HG03565 (cell line): ENCODE data around the gene FANCC.

Experiments
- ATAC-seq: cut with Tn5 transposase; IDR thresholded peaks from one replicate; pipeline ENCODE4 v1.9.1; 2021; ENCODE audit warnings: mild to moderate bottlenecking, moderate library complexity; ENCODE audit not compliant: unreplicated experiment

Gene FANCC

DNA sequence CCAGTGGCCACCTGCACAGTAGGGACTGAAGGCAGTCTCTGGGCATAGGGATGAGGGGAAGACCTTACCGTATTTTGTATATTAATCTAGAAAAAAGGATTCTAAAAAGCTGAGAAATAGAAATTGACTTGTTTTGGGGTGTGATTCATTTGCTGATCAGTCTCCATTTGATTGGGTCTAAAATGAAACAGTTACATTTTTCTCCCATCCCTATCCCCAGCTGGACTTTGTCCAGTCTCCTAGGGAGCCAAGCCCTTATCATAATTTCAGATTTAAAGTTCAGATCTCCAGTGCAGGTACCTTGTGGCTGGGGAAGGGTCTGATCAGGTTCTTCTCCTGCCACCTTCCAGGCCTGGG, 240.8 kb downstream of the FANCC start:
- ATAC-seq, result no peak

GRCh38 chr9:95075700-95076099, 241.8 kb downstream of the FANCC start:
- ATAC-seq, result no peak

DNA sequence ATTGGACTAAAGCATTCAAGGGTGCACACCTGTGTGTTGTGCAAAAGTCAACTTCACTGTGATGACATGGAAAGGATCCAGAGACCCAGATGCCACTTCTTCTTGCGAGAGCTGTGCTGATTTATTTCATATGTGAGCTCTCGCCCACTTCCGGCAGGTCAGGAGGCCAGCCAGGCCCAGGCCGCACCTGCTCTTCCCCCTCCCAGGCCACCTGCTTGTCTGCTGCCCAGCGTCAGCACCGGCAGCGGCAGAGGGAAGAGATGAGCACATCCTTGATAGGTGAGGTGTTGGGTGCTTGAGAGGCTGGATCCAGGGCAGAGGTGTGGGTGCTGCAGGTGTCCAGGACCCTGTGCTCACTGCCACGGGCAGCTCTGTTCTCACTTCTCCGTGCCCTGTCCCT, 242.9 kb downstream of the FANCC start:
- ATAC-seq, result no peak

GRCh38 chr9:95073918-95074317, 243.6 kb downstream of the FANCC start:
- no peak for ATAC-seq

DNA sequence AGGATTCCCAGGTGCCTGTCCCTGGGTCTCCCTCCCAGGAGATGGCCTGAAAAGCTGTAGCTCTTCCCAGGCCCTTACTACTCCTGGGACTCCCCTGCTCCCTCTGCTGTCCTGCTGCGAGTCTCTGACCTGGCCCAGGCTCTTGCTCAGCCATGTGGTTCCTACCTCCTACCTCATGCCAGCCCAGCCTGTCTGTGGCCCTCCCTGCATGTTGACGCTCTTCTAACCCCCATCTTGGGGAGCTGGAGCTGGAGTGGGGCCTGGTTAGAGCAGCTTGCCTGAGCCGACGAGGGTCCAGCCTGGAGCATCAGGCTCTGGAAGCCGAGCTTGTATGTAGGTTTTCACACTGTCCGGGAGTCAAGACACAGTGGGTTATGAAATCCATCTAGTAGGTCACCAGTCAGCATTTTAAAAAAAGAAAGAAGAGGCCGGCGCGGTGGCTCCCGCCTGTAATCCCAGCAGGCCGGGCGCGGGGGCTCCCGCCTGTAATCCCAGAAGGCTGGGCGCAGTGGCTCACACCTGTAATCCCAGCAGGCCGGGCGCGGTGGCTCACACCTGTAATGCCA, 244.4 kb downstream of the FANCC start:
- ATAC-seq, result no peak

DNA sequence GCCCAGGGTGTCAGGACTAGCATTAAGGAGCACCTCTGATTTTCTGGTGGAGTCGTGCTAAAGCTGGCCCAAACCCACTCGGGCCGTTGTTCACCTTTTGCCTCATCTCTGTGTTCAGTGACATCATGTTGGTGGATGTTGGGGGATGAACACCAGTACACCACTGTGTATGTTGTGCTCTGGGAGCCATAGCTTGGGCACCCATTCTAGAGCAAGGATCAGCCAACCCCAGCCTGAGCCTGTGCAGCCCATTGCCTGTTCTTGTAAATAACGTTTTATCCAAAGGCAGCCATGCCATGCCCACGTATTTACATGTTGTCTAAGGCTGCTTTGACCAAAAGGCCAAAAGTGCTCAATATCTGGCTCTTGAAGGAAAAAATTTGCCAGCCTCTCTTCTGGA, 245.6 kb downstream of the FANCC start:
- ATAC-seq, result no peak

DNA sequence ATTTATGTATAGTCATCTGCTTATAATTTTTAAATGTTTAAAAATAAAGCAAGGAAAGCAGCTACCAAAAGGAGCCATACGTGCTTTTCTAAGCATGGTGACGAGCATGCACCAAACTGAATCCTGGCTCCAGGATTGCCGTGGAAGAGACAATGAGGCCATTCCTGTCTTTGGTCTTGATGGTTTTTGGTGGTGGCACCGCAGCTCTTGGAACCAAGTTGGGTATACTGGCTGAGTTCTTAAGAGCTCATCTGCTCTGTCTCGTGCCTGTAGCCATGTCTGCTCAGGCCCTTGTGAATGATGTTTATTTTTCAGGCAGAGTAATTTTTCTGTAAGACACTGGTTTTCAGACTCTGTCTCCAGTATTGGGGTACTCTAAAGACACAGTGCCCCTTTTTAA, 246.1 kb downstream of the FANCC start:
- no peak for ATAC-seq

DNA sequence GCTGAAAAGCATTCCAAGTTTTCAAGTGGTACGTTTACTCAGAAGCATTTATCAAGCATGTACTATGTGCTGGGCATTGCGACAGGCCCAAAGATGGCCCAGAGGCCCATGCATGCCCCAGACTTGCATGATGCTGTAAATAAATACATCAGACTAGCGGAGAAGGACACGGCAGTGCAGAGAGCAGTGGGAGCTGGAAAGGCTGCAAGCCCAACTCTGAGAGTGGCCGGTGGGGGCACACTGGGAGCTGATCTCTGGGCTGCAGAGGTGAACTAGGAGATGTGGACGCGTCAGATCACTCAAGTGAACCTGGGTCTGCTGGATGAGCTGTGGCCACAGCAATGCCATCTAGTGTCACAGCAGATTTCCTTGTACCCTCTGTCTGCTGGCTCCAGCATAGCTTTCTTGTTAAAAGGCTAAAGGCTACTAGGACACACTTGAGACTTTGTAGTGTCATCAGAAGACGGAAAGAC, 246.9 kb downstream of the FANCC start:
- no peak for ATAC-seq

DNA sequence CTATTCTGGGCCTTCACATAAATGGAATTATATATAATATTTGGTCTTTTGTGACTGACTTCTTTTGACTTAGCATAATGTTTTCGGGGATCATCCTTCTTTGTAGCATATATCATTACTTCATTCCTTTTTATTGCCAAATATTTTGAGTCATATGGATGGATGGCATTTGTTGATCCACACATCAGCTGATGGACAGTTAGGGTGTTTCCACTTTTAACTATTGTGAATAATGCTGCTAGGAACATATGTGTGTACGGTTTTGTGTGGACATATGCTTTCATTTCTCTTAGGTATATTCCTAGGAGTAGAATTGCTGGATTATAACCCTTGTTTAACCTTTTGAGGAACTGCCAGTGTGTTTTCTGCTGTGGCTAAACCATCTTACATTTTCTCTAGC, 249.6 kb downstream of the FANCC start:
- ATAC-seq, result no peak

DNA sequence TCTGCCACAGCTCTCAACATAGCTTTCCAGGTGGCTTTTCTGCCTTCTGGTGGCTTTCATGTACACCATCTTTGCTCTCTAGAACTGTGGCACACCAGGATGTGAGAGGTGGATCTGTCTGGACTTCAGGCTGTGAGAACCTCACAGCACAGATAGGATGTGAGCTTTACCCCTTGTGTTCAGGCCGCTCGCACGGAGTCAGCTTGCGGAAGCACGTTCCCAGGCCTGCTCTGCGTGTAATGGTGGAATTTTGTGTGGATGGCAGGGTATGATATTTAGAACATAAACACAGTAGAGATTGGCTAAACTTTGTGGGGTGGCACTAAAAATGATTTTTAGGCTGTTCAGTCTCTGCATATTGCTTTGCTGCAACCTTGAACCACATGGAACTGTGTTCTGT, 250.5 kb downstream of the FANCC start:
- no peak for ATAC-seq

DNA sequence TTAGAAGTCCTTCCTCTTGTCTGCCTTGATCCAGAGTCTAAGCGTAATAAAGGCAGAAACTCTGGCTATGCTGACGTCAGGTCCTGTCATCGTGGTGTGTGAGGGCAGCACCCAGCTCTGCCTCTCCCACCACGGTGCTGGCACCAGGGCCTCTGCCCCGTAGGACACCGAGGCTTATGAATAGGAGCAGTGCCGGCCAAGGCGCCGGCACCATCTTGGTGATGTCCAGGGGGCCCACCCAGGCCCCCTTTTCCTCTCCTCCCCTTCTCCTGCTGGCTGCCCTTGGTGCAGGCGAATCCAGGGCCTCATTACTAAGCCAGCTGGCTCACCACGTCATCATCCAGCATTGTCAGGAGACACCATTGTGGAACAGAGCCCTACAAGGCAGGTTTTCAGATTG, 252.3 kb downstream of the FANCC start:
- no peak for ATAC-seq

DNA sequence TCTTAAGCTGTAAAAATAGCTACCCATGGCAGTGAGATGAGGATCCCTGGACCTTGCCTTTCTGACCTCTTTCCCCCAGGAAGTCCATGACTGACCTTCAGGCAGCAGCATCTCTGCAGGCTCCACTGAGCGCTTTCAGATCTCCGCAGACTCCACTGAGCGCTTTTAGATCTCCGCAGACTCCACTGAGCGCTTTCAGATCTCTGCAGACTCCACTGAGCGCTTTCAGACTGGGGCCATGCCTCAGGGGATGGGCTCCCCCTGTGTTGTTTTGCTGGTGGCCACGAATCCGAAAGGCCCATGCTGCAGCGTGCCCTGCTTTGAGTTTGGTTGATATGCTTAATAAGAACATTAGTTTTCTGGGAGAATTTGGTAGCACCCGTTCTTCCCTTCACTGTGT, 254.2 kb downstream of the FANCC start:
- ATAC-seq, result no peak

DNA sequence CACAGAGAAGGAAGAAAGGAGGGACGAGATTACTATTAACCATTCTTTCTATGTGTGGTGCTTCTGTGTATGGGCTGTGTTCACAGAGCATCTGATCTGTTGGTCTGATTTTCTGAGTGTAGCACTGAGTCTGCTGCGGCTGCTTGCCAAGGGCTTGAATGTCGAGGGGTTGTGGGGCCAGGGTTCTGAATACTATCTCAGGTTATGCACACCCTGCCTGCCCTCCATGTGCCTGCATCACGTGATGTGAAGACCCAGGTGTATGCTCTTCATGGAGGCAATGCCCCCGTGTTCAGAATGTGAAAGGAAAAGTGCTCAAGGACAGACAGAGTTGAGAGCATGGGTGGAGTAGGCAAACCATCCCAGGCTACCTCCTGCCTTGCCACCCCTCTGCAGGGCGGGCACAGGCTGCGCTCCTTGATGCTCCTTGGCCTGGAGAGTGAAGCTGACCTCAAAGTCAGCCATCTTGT, 254.9 kb downstream of the FANCC start:
- no peak for ATAC-seq

DNA sequence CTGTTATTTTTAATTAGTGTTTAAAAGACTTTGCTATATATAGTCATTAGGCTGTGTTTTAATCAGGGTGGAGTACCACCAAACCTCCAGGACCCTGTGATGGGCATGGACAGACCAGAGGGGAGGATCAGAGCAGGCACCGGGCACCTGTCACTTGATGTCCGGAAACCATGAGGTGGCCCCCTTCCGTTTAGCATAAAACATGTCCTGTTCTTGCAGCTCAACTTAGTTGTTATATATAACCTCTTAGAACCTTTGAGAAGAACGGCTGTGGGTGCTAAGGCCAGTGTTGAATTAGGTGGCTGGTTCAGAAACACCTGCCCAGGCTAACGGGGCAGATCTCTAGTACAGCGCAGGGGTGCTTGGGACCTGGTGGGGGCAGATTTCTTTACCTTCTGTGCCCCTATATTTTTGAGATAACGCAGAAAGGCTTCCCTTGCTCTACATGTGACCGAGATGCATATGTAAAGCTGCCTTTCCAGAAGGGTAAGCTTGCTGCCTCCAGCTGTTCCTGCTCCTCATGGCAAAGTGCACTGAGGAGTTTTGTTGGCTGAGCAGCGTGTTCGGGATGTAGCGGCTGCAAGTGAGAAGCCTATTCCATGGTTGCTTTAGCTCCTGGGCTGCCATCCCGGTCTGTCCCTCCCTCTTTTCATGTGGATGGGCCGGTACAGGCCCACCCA, 255.5 kb downstream of the FANCC start:
- ATAC-seq, result no peak

GRCh38 chr9:95060916-95061315, 256.6 kb downstream of the FANCC start:
- ATAC-seq, result no peak

- no peak for ATAC-seq
These were observed 257.3 kb downstream of the FANCC start for GRCh38 chr9:95060234-95060633.

GRCh38 chr9:95058795-95059386, 258.6 kb downstream of the FANCC start:
- no peak for ATAC-seq

- no peak for ATAC-seq
These were observed 259.3 kb downstream of the FANCC start for GRCh38 chr9:95058121-95058785.

DNA sequence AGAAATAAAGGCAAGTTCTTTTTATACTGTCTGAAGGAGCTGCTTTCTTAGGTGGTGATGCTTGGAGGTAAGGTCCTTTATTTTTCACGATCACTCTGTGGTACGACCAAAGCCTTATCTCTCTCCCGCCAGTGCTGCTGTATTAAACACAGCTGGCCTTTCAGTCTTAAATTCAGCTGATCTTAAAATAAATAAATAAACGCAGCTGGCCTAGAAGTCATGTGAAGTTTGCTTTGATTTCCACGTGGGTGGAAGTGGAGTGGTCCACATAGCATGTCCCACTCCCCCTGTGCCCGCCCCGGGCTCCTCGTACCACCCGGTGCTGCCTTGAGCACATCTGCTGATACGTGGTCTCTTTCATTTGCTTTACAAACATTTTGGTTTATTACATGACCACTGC, 260.4 kb downstream of the FANCC start:
- ATAC-seq, result no peak

- no peak for ATAC-seq
These were observed 261.5 kb downstream of the FANCC start for GRCh38 chr9:95055851-95056551.

GRCh38 chr9:95055334-95055850, 262.1 kb downstream of the FANCC start:
- ATAC-seq, result no peak
